Measurements from ENCODE around the gene PRKAG2. TPM values are rescaled to one million over a fixed set of nuclear protein-coding genes. Genes with fewer than 3 reads are reported as not detected.

Gene PRKAG2
- total and polyA plus RNA-seq, 10 donors, result 15.8 to 50.9 (median 32.8) TPM

GRCh38 chr7:151717918-151718317 is 159.0 kb downstream of the PRKAG2 start:
- TF ChIP-seq, protein P1, sequence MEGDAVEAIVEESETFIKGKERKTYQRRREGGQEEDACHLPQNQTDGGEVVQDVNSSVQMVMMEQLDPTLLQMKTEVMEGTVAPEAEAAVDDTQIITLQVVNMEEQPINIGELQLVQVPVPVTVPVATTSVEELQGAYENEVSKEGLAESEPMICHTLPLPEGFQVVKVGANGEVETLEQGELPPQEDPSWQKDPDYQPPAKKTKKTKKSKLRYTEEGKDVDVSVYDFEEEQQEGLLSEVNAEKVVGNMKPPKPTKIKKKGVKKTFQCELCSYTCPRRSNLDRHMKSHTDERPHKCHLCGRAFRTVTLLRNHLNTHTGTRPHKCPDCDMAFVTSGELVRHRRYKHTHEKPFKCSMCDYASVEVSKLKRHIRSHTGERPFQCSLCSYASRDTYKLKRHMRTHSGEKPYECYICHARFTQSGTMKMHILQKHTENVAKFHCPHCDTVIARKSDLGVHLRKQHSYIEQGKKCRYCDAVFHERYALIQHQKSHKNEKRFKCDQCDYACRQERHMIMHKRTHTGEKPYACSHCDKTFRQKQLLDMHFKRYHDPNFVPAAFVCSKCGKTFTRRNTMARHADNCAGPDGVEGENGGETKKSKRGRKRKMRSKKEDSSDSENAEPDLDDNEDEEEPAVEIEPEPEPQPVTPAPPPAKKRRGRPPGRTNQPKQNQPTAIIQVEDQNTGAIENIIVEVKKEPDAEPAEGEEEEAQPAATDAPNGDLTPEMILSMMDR (IDR thresholded peaks at IDR 0.05 in 8 of 11, conservative IDR thresholded peaks at IDR 0.05 in 3 of 11), result no peak
- TF ChIP-seq POLR2A (IDR thresholded peaks at IDR 0.05) (no peak), POLR2AphosphoS5 (IDR thresholded peaks at IDR 0.05) (no peak)
- peaks cover 0 to 5% (median 0%) of the 10 kb centered on the region in 6 donors for H3K36me3 ChIP-seq
- H3K4me3 ChIP-seq, result no peak overlapping the region
- intact Hi-C loops (cut with DNase I; ENCODE audit: low total_unique reads), result no loop called here
- H3K27ac ChIP-seq, result no peak overlapping the region
- H3K9me3 ChIP-seq, result no peaks in the 10 kb centered on the region
- peaks cover 0 to 34% (median 6%) of the 10 kb centered on the region in 6 donors for H3K4me1 ChIP-seq
- no peak for DNase-seq
- H3K27me3 ChIP-seq (replicated peaks in 1 of 7), result no peaks in the 10 kb centered on the region
- WGBS, 5 donors, result 66 to 86% (median 81%) methylated on average over 6 of the region's 6 CpGs

DNA sequence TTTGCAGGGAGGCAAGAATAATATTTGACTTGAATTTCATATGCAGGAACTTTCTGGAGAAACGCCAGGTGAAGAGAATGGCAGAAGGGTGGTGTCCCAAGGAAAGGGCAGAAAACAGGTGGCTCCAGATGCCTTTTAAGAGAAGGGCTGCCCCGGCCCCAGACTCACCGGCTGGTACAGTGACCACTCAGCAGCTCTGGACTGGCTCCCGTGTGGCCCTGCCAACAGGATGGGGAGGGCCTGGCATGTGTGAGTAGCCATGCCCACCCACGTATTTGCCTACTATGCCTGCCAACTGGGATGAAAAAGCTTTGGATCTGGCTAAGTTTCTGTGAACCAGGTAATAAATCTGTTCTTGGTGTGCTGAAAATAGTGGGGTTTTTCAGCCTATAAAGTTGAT is 159.5 kb downstream of the PRKAG2 start:
- H3K27me3 ChIP-seq (replicated peaks in 1 of 7), result no peaks in the 10 kb centered on the region
- H3K36me3 ChIP-seq, result peaks cover 0 to 5% (median 0%) of the 10 kb centered on the region in 6 donors
- no peak overlapping the region for H3K27ac ChIP-seq
- H3K4me1 ChIP-seq, result peaks cover 0 to 39% (median 9%) of the 10 kb centered on the region in 6 donors
- TF ChIP-seq POLR2AphosphoS5 (IDR thresholded peaks at IDR 0.05), result no peak
- TF ChIP-seq, protein P1 (IDR thresholded peaks at IDR 0.05 in 8 of 11, conservative IDR thresholded peaks at IDR 0.05 in 3 of 11), result no peak
- TF ChIP-seq POLR2A (IDR thresholded peaks at IDR 0.05), result no peak
- DNase-seq, result no peak
- no peaks in the 10 kb centered on the region for H3K9me3 ChIP-seq
- intact Hi-C loops (cut with DNase I; ENCODE audit: low total_unique reads), result no loop called here
- 74 to 90% (median 80%) methylated on average over 5 of the region's 5 CpGs for WGBS, 5 donors
- no peak overlapping the region for H3K4me3 ChIP-seq

DNA sequence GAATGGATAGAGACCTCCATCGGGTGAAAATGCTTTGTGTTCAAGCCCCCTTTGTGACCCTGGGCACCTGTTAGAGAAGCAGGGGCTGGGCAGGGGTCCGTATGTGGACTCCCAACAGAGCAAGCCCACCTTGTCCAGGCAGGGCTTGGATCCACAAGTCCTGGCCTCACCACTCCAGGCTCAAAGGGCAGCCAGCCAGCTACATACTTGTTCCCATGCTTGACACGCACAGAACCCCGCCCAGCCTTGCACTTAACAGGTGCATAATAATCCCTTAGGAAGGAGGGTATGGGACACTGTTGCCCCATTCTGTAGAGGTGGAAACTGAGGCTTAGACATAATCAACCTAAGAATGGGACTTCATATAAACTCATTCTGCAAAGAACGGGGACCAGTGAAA is 160.6 kb downstream of the PRKAG2 start:
- Histone ChIP-seq H3K27ac (no peak overlapping the region), H3K9me3 (no peaks in the 10 kb centered on the region), H3K27me3 (replicated peaks in 1 of 7) (no peaks in the 10 kb centered on the region), H3K36me3 (peaks cover 0 to 8% (median 0%) of the 10 kb centered on the region in 6 donors), H3K4me3 (no peak overlapping the region), H3K4me1 (peaks cover 0 to 37% (median 8%) of the 10 kb centered on the region in 6 donors)
- no peak for DNase-seq
- 66 to 86% (median 82%) methylated on average over 3 to 5 of the region's 5 CpGs for WGBS, 5 donors
- intact Hi-C loops (cut with DNase I; ENCODE audit: low total_unique reads), result no loop called here
- TF ChIP-seq POLR2AphosphoS5 (IDR thresholded peaks at IDR 0.05) (no peak), POLR2A (IDR thresholded peaks at IDR 0.05) (no peak)

DNA sequence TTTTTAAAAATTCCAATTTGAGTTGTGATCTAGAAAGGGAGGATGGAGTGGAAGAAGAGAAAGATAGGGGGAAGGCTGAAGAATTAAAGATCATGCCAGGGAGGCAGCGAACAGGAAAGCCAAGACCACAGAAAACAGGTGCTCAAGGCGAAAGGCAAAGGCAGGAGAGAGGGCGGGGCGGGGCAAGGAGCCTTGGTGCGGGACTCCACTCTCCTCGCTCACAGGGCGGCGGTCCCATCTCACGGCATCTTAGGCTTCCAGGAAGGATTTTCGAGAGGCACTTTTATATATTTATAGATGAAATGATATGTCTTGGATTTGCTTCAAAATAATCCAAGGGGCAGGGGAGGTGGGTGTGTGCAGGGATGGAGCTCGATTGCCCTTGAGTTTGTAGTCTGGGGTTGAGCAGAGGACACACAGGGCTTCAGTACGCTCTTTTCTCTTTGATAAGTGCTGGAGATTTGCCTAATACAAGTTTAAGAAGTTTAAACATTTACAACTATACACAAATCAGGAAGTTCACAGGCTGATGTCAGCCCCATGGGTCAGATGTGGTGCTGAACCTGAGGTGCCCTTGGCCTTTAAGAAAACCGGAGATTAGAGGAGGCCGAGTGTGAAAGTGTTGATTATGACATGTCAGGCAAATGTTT is 161.1 kb downstream of the PRKAG2 start:
- no peak for DNase-seq
- Histone ChIP-seq H3K4me1 (peaks cover 0 to 32% (median 6%) of the 10 kb centered on the region in 6 donors), H3K36me3 (peaks cover 0 to 8% (median 0%) of the 10 kb centered on the region in 6 donors), H3K27ac (no peak overlapping the region), H3K27me3 (replicated peaks in 1 of 7) (no peaks in the 10 kb centered on the region), H3K4me3 (no peak overlapping the region), H3K9me3 (no peaks in the 10 kb centered on the region)
- TF ChIP-seq, protein P1 (IDR thresholded peaks at IDR 0.05 in 8 of 11, conservative IDR thresholded peaks at IDR 0.05 in 3 of 11), result no peak
- no peak for TF ChIP-seq POLR2AphosphoS5 (IDR thresholded peaks at IDR 0.05)
- no peak for TF ChIP-seq POLR2A (IDR thresholded peaks at IDR 0.05)
- WGBS, 5 donors, result 72 to 88% (median 80%) methylated on average over 14 of the region's 14 CpGs
- intact Hi-C loops (cut with DNase I; ENCODE audit: low total_unique reads), result no loop called here
